ENCODE data around the gene ZNF282. TPM values are rescaled to one million over a fixed set of nuclear protein-coding genes. Genes with fewer than 3 reads are reported as not detected.

Gene ZNF282
- total RNA-seq: 17.2 and 19.1 TPM in 2 replicates

GRCh38 chr7:149195180-149196150 lies at the start of gene ZNF282:
ZNF282 (plus strand) TSS chr7:149195546; CDS start chr7:149195590, 44 bp downstream.

GRCh38 chr7:149147072-149147751 lies 48.1 kb upstream of the ZNF282 start, which contains the start of gene ZNF398:
ZNF398 (plus strand) TSS chr7:149147453; CDS start chr7:149147743, 290 bp downstream.

GRCh38 chr7:149239345-149240143 lies 44.2 kb downstream of the ZNF282 start, which contains the start of gene ZNF212:
ZNF212 (plus strand) TSS chr7:149239651; CDS start chr7:149239779, 128 bp downstream.

GRCh38 chr7:149261829-149262617 lies 66.7 kb downstream of the ZNF282 start, which contains the start of gene ZNF783:
ZNF783 (plus strand) TSS chr7:149262196; CDS start chr7:149262334, 138 bp downstream.

Other genes with a start within 250 kb of the ZNF282 start
- 112 and 170 TPM in 2 replicates for gene PDIA4, start 167.0 kb upstream of the ZNF282 start, total RNA-seq
- 3.5 and 4.1 TPM in 2 replicates for gene ZNF786, start 104.8 kb upstream of the ZNF282 start, total RNA-seq
- 2.3 and 2.7 TPM in 2 replicates for gene ZNF425, start 69.2 kb upstream of the ZNF282 start, total RNA-seq
- 11.6 and 13.7 TPM in 2 replicates for gene ZNF398, start 48.1 kb upstream of the ZNF282 start, total RNA-seq
- 3.0 and 5.4 TPM in 2 replicates for gene ZNF212, start 44.1 kb downstream of the ZNF282 start, total RNA-seq
- gene ZNF783, start 66.7 kb downstream of the ZNF282 start, total RNA-seq: 5.5 and 10.6 TPM in 2 replicates

Data from pericardium fibroblast (primary cell).